HepG2 (cell line): ENCODE measurements around the gene IMPDH2. TPM values are rescaled to one million over a fixed set of nuclear protein-coding genes. Genes with fewer than 3 reads are reported as not detected.

ENCODE experiments used
- ATF2 ChIP-seq: sonication (generic); formaldehyde crosslinking; IDR thresholded peaks from 2 replicates; pipeline ENCODE4 v1.4.0; 2020; ENCODE audit warnings: missing genetic modification reagents
- BCL6 ChIP-seq: IDR thresholded peaks from 2 replicates; pipeline ENCODE4 v1.6.1; 2016; ENCODE audit warnings: missing genetic modification reagents, missing compliant biosample characterization
- ELF4 ChIP-seq: sonication (generic); formaldehyde crosslinking; IDR thresholded peaks from 2 replicates; pipeline ENCODE4 v1.5.0; 2020; ENCODE audit warnings: missing genetic modification reagents, mild to moderate bottlenecking, moderate library complexity, borderline replicate concordance
- GTF3A ChIP-seq: sonication (generic); formaldehyde crosslinking; conservative IDR thresholded peaks from 2 replicates; pipeline ENCODE4 v1.4.0; 2020; ENCODE audit warnings: mild to moderate bottlenecking, missing genetic modification reagents
- HNRNPH1 ChIP-seq: fragments of 200-400 bp; formaldehyde crosslinking; optimal IDR thresholded peaks from 2 replicates; pipeline ENCODE3; 2017; ENCODE audit warnings: mild to moderate bottlenecking, low read depth, low read length
- POGZ ChIP-seq: sonication (generic); formaldehyde crosslinking; IDR thresholded peaks from 2 replicates; pipeline ENCODE4 v1.4.0; 2020; ENCODE audit warnings: mild to moderate bottlenecking, missing genetic modification reagents
- POLR2A ChIP-seq, 2 experiments: IDR thresholded peaks; 2 replicates each; pipeline ENCODE4 v1.6.1; 2011; ENCODE audit warnings: low read depth in 2 of 2, low read length in 2 of 2, mild to moderate bottlenecking in 1 of 2, moderate library complexity in 1 of 2; ENCODE audit not compliant: insufficient read depth in 1 of 2
- POLR2AphosphoS5 ChIP-seq: IDR thresholded peaks from 2 replicates; pipeline ENCODE4 v1.6.1; 2012; ENCODE audit warnings: low read depth, low read length
- POLR2G ChIP-seq: fragments of 200-400 bp; formaldehyde crosslinking; IDR thresholded peaks from 2 replicates; pipeline ENCODE4 v1.6.1; 2018; ENCODE audit warnings: mild to moderate bottlenecking, low read depth, low read length, moderate library complexity
- TGIF2 ChIP-seq: IDR thresholded peaks from 2 replicates; pipeline ENCODE4 v1.6.1; 2016; ENCODE audit warnings: control low read depth, missing compliant biosample characterization
- TRIM22 ChIP-seq: fragments of 450-650 bp; IDR thresholded peaks from 2 replicates; pipeline ENCODE4 v1.6.1; 2017
- ZFP62 ChIP-seq: sonication (generic); formaldehyde crosslinking; IDR thresholded peaks from 2 replicates; pipeline ENCODE4 v1.4.0; 2020; ENCODE audit warnings: missing genetic modification reagents
- ZFP90 ChIP-seq: sonication (generic); formaldehyde crosslinking; IDR thresholded peaks from 2 replicates; pipeline ENCODE4 v1.8.0; 2022; ENCODE audit warnings: missing genetic modification reagents, mild to moderate bottlenecking, inconsistent platforms, borderline replicate concordance
- ZMAT3 ChIP-seq: sonication (generic); formaldehyde crosslinking; conservative IDR thresholded peaks from 2 replicates; pipeline ENCODE4 v1.7.0; 2021; ENCODE audit warnings: missing genetic modification reagents
- ZNF274 ChIP-seq: sonication (generic); formaldehyde crosslinking; IDR thresholded peaks from 2 replicates; pipeline ENCODE4 v1.5.1; 2020; ENCODE audit warnings: mild to moderate bottlenecking, missing genetic modification reagents
- ZNF280D ChIP-seq: sonication (generic); formaldehyde crosslinking; IDR thresholded peaks from 2 replicates; pipeline ENCODE4 v1.5.1; 2020; ENCODE audit warnings: mild to moderate bottlenecking, missing genetic modification reagents
- ZNF34 ChIP-seq: sonication (generic); formaldehyde crosslinking; IDR thresholded peaks from 2 replicates; pipeline ENCODE4 v1.4.0; 2020; ENCODE audit warnings: mild to moderate bottlenecking, missing genetic modification reagents, borderline replicate concordance
- ZNF441 ChIP-seq: sonication (generic); formaldehyde crosslinking; IDR thresholded peaks from 2 replicates; pipeline ENCODE4 v1.7.0; 2021; ENCODE audit warnings: missing genetic modification reagents, borderline replicate concordance
- ZNF607 ChIP-seq: sonication (generic); formaldehyde crosslinking; IDR thresholded peaks from 2 replicates; pipeline ENCODE4 v1.5.1; 2020; ENCODE audit warnings: missing genetic modification reagents, mild to moderate bottlenecking, borderline replicate concordance
- polyA plus RNA-seq, 8 experiments: library from polyadenylated mRNA; depleted of rRNA in 3 of 8; stranded (reverse) in 7 of 8; unstranded in 1 of 8; fragments of >200 nt; fragmentation: Illumina TruSeq in 4 of 8; extraction: Trizol in 4 of 8; gene quantifications; 2 replicates each; pipeline versions ENCODE4 v1.2.1 to v1.2.3, GENCODE V29; 2011 to 2016; ENCODE audit warnings: low read depth in 4 of 8, missing spikeins in 1 of 8, mixed read lengths in 1 of 8; ENCODE audit not compliant: insufficient read depth in 1 of 8
- total RNA-seq, 5 experiments: library from RNA; depleted of rRNA; stranded (reverse); fragments of >200 nt; fragmentation: Illumina TruSeq; extraction: Trizol; gene quantifications; 2 replicates each; pipeline ENCODE4 v1.2.3, GENCODE V29; 2016; ENCODE audit warnings: low read depth in 1 of 5
- TF ChIP-seq, protein P1 (sequence below): sonication (generic); formaldehyde crosslinking; IDR thresholded peaks from 2 replicates; pipeline ENCODE4 v1.4.0; 2020; ENCODE audit warnings: missing genetic modification reagents
- TF ChIP-seq, protein P2 (sequence below): sonication (generic); formaldehyde crosslinking; IDR thresholded peaks from 2 replicates; pipeline ENCODE4 v1.5.0; 2020; ENCODE audit warnings: mild to moderate bottlenecking, missing genetic modification reagents, moderate library complexity

The IMPDH2 gene
- total and polyA plus RNA-seq, 2 of the 13 experiments (the other 11 are each of a cell fraction or from before 2014, with no cell fraction given): 248 to 260 TPM

GRCh38 chr3:49027634-49028033 is 1.6 kb downstream of the IMPDH2 start (continued):
- TF ChIP-seq ZNF280D (CRISPR knock-in tag) (no peak), TRIM22 (no peak), BCL6 (CRISPR knock-in tag) (no peak), ZFP62 (no peak), POLR2G (peak; percentile 64), ZNF34 (CRISPR knock-in tag) (no peak), ZMAT3 (CRISPR knock-in tag) (no peak), POGZ (CRISPR knock-in tag) (no peak), TGIF2 (CRISPR knock-in tag) (0 out of 2 replicates have a peak, but pooled peaks have one; percentile 41), ELF4 (no peak), ZFP90 (no peak), ZNF274 (CRISPR knock-in tag) (no peak), GTF3A (CRISPR knock-in tag) (no peak), POLR2AphosphoS5 (peak; percentile 39; the same call in 1 of the 2 replicates), ZNF607 (CRISPR knock-in tag) (no peak), ATF2 (no peak), ZNF441 (CRISPR knock-in tag) (no peak), POLR2A (IDR thresholded peaks at IDR 0.05; ENCODE audit: insufficient read depth in 1 of 2, low read depth in 2 of 2, low read length in 2 of 2) (0 out of 4 replicates have a peak, but pooled peaks of 1 of the 2 experiments have one; percentile 5), HNRNPH1 (no peak)
- TF ChIP-seq, protein P1, sequence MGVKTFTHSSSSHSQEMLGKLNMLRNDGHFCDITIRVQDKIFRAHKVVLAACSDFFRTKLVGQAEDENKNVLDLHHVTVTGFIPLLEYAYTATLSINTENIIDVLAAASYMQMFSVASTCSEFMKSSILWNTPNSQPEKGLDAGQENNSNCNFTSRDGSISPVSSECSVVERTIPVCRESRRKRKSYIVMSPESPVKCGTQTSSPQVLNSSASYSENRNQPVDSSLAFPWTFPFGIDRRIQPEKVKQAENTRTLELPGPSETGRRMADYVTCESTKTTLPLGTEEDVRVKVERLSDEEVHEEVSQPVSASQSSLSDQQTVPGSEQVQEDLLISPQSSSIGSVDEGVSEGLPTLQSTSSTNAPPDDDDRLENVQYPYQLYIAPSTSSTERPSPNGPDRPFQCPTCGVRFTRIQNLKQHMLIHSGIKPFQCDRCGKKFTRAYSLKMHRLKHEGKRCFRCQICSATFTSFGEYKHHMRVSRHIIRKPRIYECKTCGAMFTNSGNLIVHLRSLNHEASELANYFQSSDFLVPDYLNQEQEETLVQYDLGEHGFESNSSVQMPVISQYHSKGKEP (CRISPR knock-in tag): no peak
- TF ChIP-seq, protein P2, sequence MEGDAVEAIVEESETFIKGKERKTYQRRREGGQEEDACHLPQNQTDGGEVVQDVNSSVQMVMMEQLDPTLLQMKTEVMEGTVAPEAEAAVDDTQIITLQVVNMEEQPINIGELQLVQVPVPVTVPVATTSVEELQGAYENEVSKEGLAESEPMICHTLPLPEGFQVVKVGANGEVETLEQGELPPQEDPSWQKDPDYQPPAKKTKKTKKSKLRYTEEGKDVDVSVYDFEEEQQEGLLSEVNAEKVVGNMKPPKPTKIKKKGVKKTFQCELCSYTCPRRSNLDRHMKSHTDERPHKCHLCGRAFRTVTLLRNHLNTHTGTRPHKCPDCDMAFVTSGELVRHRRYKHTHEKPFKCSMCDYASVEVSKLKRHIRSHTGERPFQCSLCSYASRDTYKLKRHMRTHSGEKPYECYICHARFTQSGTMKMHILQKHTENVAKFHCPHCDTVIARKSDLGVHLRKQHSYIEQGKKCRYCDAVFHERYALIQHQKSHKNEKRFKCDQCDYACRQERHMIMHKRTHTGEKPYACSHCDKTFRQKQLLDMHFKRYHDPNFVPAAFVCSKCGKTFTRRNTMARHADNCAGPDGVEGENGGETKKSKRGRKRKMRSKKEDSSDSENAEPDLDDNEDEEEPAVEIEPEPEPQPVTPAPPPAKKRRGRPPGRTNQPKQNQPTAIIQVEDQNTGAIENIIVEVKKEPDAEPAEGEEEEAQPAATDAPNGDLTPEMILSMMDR: no peak
